NCI-H2171 treated with DMSO at 0.1 percent for 48 hours (cell line): ENCODE measurements around the gene SLC44A5.
"Not testable (repeated sequence)": the region's sequence is repeated elsewhere in the genome, so short reads cannot be mapped to it uniquely, and the experiment has no call there.

Experiments
- DNase-seq: peaks from one replicate; lab custom pipeline; 2025; lab: John Stamatoyannopoulos, UW

SLC44A5 gene

GRCh38 chr1:75366595-75366994 is 244.3 kb downstream of the SLC44A5 start:
- no peak for DNase-seq

DNA sequence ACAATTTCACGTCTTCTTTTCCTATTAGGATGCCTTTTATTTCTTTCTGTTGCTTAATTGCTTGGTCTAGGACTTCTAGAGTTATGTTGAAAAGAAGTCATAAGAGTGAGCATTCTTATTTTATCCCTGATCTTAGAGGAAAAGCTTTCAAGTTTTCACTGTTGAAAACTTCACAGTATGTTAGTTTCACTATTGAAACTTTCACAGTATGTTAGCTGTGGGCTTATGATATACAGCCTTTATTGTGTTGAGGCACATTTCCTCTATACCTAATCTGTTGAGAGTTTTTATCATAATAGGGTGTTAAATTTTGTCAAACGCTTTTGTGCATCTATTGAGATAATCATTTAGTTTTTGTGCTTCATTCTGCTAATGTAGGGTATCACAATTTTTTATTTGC is 249.7 kb downstream of the SLC44A5 start:
- no peak for DNase-seq

DNA sequence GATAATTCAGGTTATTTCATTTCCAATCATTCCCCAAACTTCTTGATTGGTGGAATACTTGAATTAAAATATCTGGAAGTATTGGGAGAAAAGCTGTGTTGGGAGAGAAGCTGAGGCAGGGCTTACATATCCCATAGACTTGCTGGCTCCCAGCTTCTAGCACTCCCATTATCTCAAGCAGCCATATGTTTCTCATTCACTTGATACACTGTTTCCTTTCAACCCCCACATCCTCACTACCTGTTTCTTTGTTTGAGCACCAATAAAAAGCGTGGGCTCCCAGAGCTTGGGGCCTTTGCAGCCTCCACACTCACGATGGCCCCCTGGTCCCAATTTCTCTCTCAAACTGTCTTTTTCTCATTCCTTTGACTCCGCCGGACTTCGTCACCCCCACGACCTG is 256.6 kb downstream of the SLC44A5 start:
- not testable (repeated sequence) for DNase-seq

DNA sequence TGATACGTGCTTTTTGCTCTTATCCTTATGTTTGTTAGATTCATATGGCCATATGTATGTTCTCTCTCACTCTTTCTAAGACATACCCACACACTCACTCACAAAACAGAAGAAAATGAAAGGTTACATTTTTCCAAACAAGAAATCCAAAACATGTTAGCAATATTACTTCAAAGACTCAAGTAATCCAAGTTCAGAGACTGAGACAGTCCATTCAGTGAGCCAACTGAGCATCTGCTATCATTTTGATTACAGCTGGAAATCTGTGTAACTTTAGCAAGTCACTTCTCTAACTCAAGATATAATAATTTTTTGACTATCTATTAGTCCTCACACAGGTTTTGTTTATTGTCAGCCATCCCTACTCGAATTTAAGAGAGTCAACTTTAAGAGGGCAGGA is 257.9 kb downstream of the SLC44A5 start:
- DNase-seq: no peak

DNA sequence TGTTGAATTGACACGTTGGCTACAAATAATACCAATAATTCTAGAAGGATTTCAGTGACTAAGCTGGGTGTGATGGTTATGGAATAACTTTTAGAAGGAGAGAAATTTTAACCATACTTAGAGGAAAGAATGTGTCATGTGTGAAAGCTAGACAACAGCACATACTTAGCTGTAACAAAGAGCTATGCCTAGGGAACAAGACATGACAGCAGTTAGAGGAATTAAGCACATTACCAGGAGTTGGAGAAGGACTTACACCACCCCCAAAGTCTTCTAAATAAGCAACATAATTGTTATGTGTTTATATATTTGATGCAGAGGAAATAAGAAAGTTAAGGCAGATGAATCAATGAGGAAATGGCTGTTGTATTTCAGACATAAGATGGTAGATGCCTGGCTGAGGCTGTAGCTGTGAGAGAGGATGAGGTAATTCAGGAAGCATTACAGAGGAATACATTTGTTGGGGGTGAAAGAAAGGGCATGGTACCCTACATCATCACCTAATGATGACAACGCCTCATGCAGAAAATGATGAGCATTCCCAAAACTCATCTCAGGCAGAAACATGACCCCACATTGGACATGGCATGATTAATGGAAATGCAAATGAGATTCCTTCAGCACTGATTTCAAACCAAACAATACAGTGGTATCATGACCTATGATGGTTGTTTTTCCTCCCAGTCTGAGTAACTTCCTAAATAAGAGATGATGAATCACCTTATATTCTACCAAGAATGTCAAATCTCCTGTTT is 265.2 kb downstream of the SLC44A5 start:
- DNase-seq: no peak

GRCh38 chr1:75342786-75343185 is 268.1 kb downstream of the SLC44A5 start:
- DNase-seq: no peak

DNA sequence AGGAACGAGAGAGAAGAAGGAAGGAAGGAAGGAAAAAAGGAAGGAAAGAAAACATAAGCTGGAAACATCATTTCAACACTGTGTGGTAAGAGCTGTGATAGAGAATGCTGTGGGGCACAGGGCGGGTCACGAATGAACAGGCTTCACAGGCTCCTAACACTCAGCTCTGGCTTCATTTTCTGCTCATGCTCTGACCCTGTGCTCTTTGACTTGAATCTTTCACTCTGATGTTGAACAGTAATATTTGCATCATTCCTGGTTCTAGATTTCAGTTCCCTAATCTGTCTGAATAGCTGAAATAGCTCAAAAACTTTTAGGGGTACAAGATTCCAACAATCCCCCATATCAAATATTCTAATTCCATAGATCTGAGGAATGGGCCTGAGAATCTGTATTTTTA is 269.4 kb downstream of the SLC44A5 start:
- no peak for DNase-seq

- DNase-seq: no peak
Observed at GRCh38 chr1:75338616-75339483, 272.1 kb downstream of the SLC44A5 start.

GRCh38 chr1:75334876-75335389 is 276.0 kb downstream of the SLC44A5 start:
- DNase-seq: no peak

- no peak for DNase-seq
Observed at GRCh38 chr1:75330624-75331023, 280.3 kb downstream of the SLC44A5 start.

DNA sequence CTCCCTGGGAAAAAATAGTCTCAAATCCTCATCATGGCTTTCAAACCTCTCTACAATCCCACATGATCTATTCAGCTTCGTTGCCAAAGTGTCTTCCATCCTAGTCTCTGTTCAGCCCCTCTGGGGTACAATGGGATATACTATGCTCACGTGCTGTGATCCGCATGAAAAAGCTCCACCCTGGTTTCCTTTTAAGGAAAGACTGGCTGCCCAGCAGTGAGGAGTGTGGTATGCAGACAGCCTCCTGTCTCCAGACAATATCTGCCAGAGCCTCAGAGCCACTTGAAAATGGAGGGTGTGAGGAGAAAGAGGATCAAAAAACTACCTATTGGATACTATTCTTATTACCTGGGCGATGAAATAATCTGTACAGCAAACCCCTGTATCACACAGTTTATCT is 282.2 kb downstream of the SLC44A5 start:
- DNase-seq: no peak

DNA sequence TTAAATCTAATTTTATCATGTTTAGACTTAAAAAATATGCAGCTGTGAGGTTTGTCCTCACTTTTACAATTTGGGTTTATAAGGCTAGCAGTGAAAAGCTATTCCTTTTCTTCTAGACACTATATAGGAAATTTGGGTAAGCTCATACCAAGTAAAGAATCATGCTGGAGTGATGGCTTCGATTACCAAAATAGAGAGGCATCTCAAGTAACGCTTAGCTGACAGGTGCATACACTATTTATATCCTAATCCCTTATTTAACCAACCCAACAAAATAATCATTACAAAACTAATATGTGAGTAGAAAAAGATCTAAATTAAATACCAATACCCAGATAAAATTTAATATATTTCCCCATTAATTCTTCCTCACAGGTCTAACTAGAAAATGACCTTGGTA is 283.5 kb downstream of the SLC44A5 start:
- no peak for DNase-seq

DNA sequence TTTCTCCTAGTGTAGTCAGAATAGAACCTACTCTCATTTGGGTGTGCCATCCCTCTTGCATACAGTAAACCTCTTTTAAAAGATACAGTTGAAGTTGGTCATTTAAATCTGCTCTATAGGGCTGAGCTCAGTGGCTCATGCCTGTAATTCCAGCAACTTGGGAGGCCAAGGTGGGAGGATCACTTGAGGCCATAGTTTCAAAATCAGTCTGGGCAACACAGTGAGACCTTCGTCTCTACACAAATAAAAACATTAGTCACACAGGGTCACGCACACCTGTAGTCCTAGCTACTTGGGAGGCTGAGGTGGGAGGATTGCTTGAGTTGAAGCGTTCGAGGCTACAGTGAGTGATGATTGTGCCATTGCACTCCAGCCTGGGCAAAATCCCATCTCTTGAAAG is 292.9 kb downstream of the SLC44A5 start:
- no peak for DNase-seq

DNA sequence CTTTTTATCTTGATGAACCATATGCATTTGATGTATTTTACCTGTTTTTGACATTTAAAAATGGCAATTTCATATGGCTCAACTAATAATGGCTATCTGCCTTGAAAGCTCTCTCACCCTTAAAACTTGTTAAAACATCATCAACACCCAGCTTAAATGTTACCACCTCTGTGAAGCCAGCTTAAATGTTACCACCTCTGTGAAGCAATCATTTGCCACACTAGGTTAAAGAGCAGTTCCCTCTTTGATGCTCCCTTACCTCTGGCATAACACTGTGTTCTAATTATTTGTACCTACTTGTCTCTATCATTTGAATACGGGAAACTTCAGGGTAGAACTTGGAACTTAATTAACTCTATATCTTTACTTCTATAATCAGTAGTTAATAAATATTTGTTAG is 294.7 kb downstream of the SLC44A5 start:
- no peak for DNase-seq

GRCh38 chr1:75312620-75313019 is 298.3 kb downstream of the SLC44A5 start:
- no peak for DNase-seq

- DNase-seq: no peak
Observed at GRCh38 chr1:75310067-75310466, 300.8 kb downstream of the SLC44A5 start.

DNA sequence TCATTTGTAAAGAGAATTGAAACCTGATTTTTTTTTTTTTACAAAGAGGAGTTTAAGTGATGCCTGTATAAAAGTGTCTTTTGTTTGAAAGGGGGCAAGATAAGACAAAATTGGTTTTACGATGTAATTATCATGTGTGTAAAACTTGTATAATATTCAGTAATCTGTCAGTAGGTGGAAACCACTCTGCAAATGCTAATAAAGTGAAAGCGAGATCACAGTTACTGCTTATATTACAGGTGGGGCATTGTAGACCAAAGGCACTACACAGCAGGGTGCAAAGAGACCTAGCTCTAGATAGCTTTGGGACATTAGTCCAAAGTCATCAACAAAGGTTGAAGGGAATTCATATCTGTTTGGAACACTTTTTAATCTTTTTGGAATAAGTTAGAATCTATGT is 302.5 kb downstream of the SLC44A5 start:
- no peak for DNase-seq

DNA sequence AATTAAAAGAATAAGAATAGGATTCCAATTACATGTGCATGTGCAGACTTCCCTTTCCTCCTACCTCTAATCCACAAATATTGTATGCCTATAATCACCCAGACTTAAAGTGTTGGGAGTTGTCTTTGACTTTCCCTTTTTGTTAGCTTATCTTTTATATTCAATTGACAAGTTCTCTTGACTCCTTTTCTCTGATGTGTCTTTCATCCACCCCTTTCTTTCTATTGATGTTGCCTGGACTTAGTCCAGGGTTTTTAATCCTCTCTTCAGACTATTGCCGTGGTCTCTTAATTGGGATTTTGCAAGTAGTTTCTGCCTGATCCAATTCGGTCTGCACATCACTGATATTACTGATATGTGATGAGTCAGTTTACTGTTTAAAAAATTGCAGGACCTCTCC is 305.9 kb downstream of the SLC44A5 start:
- DNase-seq: no peak

DNA sequence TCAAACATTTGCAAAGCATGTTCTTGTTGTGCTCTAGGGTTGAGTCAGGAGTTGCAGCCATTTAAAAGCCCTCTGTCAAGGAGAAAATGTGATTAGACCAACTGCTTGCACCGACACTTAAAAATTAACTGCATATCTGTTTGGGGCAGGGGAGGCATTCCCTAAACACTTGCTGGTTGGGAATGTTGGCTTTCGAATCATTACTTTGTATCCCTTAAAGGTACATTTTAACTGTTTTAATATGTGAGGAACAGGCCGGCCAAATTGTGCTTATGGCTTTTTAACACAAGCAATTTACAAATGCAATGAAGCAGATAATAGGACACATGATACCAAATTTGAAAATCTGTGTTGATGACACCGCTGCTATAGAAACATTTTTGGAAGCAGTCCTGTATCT is 317.6 kb downstream of the SLC44A5 start:
- peak; percentile 89 for DNase-seq

DNA sequence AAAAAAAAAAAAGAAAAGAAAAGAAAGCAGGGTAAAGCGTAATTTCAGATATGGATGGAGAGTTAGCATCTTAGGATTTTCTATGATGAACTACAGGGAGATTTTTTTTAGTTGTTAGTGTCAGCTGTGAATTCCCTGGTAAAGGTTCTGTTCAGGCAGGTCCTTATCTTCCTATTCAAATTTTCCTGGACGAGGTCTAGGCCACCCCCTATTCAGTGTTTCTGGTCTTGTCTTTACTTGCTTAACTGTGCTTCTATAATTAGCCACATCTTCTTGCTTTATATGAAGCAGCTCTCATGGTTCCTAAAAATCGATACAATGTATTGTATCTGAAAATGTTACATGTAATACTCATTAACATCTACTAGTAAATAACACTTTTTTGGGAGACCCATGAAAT is 318.9 kb downstream of the SLC44A5 start:
- peak; percentile 24 for DNase-seq

- no peak for DNase-seq
Observed at GRCh38 chr1:75276385-75276784, 334.5 kb downstream of the SLC44A5 start.

GRCh38 chr1:75275631-75276030 is 335.3 kb downstream of the SLC44A5 start:
- no peak for DNase-seq

DNA sequence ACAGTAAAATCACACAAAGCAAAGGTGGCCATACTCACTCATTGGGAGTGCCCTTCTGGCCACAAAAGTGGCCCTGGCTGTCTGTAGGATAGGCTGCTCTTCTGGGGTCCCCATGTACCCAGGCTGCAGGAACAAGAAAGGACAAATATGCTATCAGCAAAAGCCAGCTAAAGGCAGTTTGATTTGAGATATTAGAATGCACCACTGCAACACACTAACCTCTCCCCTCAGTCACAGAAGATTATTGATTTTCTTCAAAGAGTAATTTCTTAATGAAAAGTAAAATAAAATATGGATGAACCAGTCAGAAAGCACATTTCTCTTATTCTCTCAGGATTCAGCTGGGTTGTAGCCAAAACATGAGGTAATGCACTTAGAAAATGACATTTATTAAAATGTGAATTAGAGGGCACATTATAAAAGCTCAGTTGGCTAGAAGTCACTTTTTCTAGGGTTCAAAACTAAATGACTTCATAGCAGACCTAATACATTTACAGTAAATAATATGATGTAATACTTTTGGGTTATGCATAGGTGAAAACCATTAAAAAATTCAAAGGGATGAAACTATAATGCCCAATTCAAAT is 335.9 kb downstream of the SLC44A5 start:
- DNase-seq: no peak
